ENCODE data around the gene RCE1.

Gene RCE1

GRCh38 chr11:66844496-66845142 is 1.4 kb downstream of the RCE1 start:
- CTCF ChIA-PET: interaction anchor here (1.2 to 20.7 kb wide), 5 partner anchors 8 to 152 kb away, joined by 3 to 241 read pairs (median 11); no protein-coding TSS in a partner anchor
- no peak for TF ChIP-seq CTCF (IDR thresholded peaks at IDR 0.05; ENCODE audit: control extremely low read depth, extremely low read depth, low read depth, missing control alignments)
- POLR2A ChIA-PET: interaction anchor here (0.5 to 1.9 kb wide), 3 partner anchors 11 to 1612 kb away, joined by 3 to 7 read pairs (median 6); no protein-coding TSS in a partner anchor
- no peak for DNase-seq (ENCODE audit: extremely low spot score)

- DNase-seq (ENCODE audit: extremely low spot score): no peak
- ChIA-PET POLR2A (interaction anchor here (0.5 to 1.9 kb wide), 2 partner anchors 10 to 1611 kb away, joined by 3 to 6 read pairs; no protein-coding TSS in a partner anchor), CTCF (interaction anchor here (1.2 to 20.7 kb wide), 4 partner anchors 9 to 153 kb away, joined by 3 to 241 read pairs (median 12); no protein-coding TSS in a partner anchor)
- no peak for TF ChIP-seq CTCF (IDR thresholded peaks at IDR 0.05; ENCODE audit: control extremely low read depth, extremely low read depth, low read depth, missing control alignments)
Observed at GRCh38 chr11:66845143-66845875, 2.1 kb downstream of the RCE1 start.

- POLR2A ChIA-PET: interaction anchor here (1.9 kb wide), 1 partner anchor 9 kb away, joined by 6 read pairs; no protein-coding TSS in a partner anchor
- CTCF ChIA-PET: interaction anchor here (0.9 to 20.7 kb wide), 4 partner anchors 10 to 154 kb away, joined by 3 to 241 read pairs (median 12); no protein-coding TSS in a partner anchor
- DNase-seq (ENCODE audit: extremely low spot score): no peak
- no peak for TF ChIP-seq CTCF (IDR thresholded peaks at IDR 0.05; ENCODE audit: control extremely low read depth, extremely low read depth, low read depth, missing control alignments)
Observed at GRCh38 chr11:66845876-66846212, 2.6 kb downstream of the RCE1 start.

- CTCF ChIA-PET: interaction anchor here (0.9 to 20.7 kb wide), 3 partner anchors 13 to 154 kb away, joined by 4 to 241 read pairs (median 19); no protein-coding TSS in a partner anchor
- no peak for TF ChIP-seq CTCF (IDR thresholded peaks at IDR 0.05; ENCODE audit: control extremely low read depth, extremely low read depth, low read depth, missing control alignments)
- POLR2A ChIA-PET: interaction anchor here (1.9 kb wide), 1 partner anchor 9 kb away, joined by 6 read pairs; no protein-coding TSS in a partner anchor
- DNase-seq (ENCODE audit: extremely low spot score): no peak
Observed at GRCh38 chr11:66846671-66847091, 3.4 kb downstream of the RCE1 start.

GRCh38 chr11:66847461-66848232 is 4.4 kb downstream of the RCE1 start:
- no peak for TF ChIP-seq CTCF (IDR thresholded peaks at IDR 0.05; ENCODE audit: control extremely low read depth, extremely low read depth, low read depth, missing control alignments)
- POLR2A ChIA-PET: no interaction called here

More at GRCh38 chr11:66847461-66848232, 4.4 kb downstream of the RCE1 start:
- DNase-seq (ENCODE audit: extremely low spot score): no peak
- CTCF ChIA-PET: no interaction called here

Data from GM10248 (cell line).